ENCODE measurements around the gene CRHR2.

DNA sequence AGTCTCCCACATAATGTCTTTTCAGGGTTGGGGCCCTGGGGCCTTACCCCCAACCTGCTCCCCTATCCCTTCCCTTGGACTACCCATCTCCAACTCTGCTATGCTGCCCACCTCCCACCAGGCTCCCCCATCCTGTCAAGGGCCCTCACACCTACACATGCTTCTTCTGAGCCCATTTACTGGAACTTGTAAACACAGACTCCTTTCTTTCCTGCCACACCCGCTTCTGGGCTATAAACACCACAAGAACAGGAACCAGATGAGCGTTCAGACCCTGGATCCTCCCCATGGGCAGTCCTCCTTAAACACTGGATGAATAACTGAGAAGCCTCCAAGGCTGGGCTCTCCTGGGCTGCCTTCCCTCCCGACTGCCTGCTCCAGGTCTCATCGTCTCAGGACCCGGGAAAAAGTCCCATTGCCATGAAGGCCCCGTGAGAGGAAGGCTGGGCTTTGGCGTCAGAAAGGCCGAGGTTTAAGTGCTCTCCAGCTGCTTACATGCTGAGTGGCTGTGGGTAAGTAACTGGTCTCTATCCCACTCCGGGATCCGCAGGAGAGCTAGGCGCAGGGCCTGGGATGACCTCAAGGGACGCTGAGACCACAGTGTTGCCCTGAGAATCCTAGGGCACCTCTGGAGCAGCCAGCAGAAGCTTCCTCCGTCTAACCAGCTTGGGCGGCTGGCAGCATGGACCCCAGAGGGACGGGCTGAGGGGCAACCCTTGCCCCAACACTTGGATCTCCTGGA lies 15.6 kb upstream of the CRHR2 start:
- TF ChIP-seq, protein P1, sequence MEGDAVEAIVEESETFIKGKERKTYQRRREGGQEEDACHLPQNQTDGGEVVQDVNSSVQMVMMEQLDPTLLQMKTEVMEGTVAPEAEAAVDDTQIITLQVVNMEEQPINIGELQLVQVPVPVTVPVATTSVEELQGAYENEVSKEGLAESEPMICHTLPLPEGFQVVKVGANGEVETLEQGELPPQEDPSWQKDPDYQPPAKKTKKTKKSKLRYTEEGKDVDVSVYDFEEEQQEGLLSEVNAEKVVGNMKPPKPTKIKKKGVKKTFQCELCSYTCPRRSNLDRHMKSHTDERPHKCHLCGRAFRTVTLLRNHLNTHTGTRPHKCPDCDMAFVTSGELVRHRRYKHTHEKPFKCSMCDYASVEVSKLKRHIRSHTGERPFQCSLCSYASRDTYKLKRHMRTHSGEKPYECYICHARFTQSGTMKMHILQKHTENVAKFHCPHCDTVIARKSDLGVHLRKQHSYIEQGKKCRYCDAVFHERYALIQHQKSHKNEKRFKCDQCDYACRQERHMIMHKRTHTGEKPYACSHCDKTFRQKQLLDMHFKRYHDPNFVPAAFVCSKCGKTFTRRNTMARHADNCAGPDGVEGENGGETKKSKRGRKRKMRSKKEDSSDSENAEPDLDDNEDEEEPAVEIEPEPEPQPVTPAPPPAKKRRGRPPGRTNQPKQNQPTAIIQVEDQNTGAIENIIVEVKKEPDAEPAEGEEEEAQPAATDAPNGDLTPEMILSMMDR (IDR thresholded peaks at IDR 0.05; ENCODE audit: insufficient read depth, low read length): no peak
- TF ChIP-seq SPI1 (IDR thresholded peaks at IDR 0.05; ENCODE audit: borderline replicate concordance, low read depth): no peak

All from HL-60 (cell line).